Sigmoid colon (tissue), 4 donors: ENCODE measurements around the gene HHAT.

ENCODE experiments used
- EP300 ChIP-seq, 4 donors: sonication (generic); formaldehyde crosslinking; IDR thresholded peaks; one replicate each; pipeline ENCODE4 v1.6.1; 2017; ENCODE audit warnings: antibody characterized with exemption in 4 of 4
- POLR2A ChIP-seq, 2 donors: fragments of 450-650 bp; IDR thresholded peaks; one replicate each; pipeline ENCODE4 v1.6.1; 2016; ENCODE audit warnings: antibody characterized with exemption in 2 of 2, mild to moderate bottlenecking in 2 of 2, moderate library complexity in 2 of 2
- POLR2AphosphoS5 ChIP-seq, 4 donors: sonication (generic); formaldehyde crosslinking; IDR thresholded peaks; one replicate each; pipeline ENCODE4 v1.6.1; 2017; ENCODE audit warnings: antibody characterized with exemption in 4 of 4
- TF ChIP-seq, protein P1 (sequence below), 4 experiments: fragments of 450-650 bp in 3 of 4; fragments of 200-600 bp in 1 of 4; IDR thresholded peaks; one replicate each; pipeline ENCODE4 v1.5.1; 2016 to 2019; ENCODE audit warnings: antibody characterized with exemption in 4 of 4, mild to moderate bottlenecking in 3 of 4, moderate library complexity in 2 of 4

DNA sequence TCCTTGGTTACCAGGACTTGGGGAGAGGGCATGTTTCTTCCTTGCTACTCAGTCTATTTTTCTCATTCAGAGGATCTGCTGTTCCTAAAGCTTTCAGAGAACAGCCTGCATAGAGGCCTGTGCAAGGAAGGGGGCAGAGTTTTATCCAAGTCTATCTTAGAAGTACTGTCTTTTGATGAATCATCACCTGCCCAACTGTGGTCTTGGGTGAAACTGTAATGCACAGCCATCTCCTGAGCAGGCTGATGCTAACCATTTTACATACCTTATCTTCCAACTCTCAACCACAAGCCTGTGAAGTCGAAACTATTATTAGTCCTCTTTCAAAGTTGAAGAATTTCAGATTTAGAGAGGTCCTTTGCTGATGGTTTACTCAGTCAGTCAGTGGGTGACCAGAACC is 368.0 kb downstream of the HHAT start:
- TF ChIP-seq, protein P1, sequence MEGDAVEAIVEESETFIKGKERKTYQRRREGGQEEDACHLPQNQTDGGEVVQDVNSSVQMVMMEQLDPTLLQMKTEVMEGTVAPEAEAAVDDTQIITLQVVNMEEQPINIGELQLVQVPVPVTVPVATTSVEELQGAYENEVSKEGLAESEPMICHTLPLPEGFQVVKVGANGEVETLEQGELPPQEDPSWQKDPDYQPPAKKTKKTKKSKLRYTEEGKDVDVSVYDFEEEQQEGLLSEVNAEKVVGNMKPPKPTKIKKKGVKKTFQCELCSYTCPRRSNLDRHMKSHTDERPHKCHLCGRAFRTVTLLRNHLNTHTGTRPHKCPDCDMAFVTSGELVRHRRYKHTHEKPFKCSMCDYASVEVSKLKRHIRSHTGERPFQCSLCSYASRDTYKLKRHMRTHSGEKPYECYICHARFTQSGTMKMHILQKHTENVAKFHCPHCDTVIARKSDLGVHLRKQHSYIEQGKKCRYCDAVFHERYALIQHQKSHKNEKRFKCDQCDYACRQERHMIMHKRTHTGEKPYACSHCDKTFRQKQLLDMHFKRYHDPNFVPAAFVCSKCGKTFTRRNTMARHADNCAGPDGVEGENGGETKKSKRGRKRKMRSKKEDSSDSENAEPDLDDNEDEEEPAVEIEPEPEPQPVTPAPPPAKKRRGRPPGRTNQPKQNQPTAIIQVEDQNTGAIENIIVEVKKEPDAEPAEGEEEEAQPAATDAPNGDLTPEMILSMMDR (IDR thresholded peaks at IDR 0.05), result no peak
- TF ChIP-seq POLR2A (IDR thresholded peaks at IDR 0.05) (no peak), EP300 (IDR thresholded peaks at IDR 0.05) (no peak), POLR2AphosphoS5 (IDR thresholded peaks at IDR 0.05) (no peak)
